GM23248 (cell line): ENCODE results near the gene GPR18.
"Not testable (repeated sequence)": the region's sequence is repeated elsewhere in the genome, so short reads cannot be mapped to it uniquely, and the experiment has no call there.

Experiments used
- EZH2 ChIP-seq: fragments of 200-600 bp; sonication (generic); IDR thresholded peaks from 2 replicates; pipeline ENCODE4 v1.6.1; 2018; ENCODE audit warnings: antibody characterized with exemption, mild to moderate bottlenecking; ENCODE audit not compliant: insufficient read depth, poor library complexity, severe bottlenecking
- EZH2phosphoT487 ChIP-seq: fragments of 200-600 bp; sonication (generic); IDR thresholded peaks from 2 replicates; pipeline ENCODE4 v1.6.1; 2018; ENCODE audit warnings: antibody characterized with exemption, moderate library complexity, mild to moderate bottlenecking, low read depth; ENCODE audit not compliant: insufficient read depth

GRCh38 chr13:99249178-99249577, 9.0 kb downstream of the GPR18 start:
- not testable (repeated sequence) for TF ChIP-seq EZH2, EZH2phosphoT487
